Measurements from ENCODE around the gene PEX5L.

- TF ChIP-seq CTCF (IDR thresholded peaks at IDR 0.05) (no peak), POLR2A (IDR thresholded peaks at IDR 0.05) (no peak)
Observed at GRCh38 chr3:179801263-179801662, 235.5 kb downstream of the PEX5L start.
